Left forelimb (tissue), 1 donor: ENCODE results near the gene NREP.

Source experiments
- DNase-seq: peaks from one replicate; pipeline ENCODE4 v3.0.0-alpha.2; 2018; ENCODE audit warnings: low spot score

NREP gene

GRCh38 chr5:111756581-111757354 lies at the start of gene NREP:
Gene NREP, minus strand, starts transcription at chr5:111757194. Its CDS starts 1,422 bp downstream, at chr5:111755772.
- no peak for DNase-seq

- no peak for DNase-seq
Measured at GRCh38 chr5:111806753-111807152, 49.8 kb upstream of the NREP start.

- DNase-seq: no peak
Measured at GRCh38 chr5:111806156-111806555, 49.2 kb upstream of the NREP start.

- DNase-seq: no peak
Measured at GRCh38 chr5:111805071-111805470, 48.1 kb upstream of the NREP start.

GRCh38 chr5:111800351-111800750 lies 43.4 kb upstream of the NREP start:
- no peak for DNase-seq

- no peak for DNase-seq
Measured at GRCh38 chr5:111795142-111795541, 38.1 kb upstream of the NREP start.

- DNase-seq: no peak
Measured at GRCh38 chr5:111792471-111793058, 35.6 kb upstream of the NREP start.

- no peak for DNase-seq
Measured at GRCh38 chr5:111790295-111790694, 33.3 kb upstream of the NREP start.

- DNase-seq: no peak
Measured at GRCh38 chr5:111787006-111787405, 30.0 kb upstream of the NREP start.

GRCh38 chr5:111784491-111785181 lies 27.6 kb upstream of the NREP start:
- DNase-seq: no peak

- no peak for DNase-seq
Measured at GRCh38 chr5:111783537-111783936, 26.5 kb upstream of the NREP start.

GRCh38 chr5:111782216-111782615 lies 25.2 kb upstream of the NREP start:
- DNase-seq: no peak

- no peak for DNase-seq
Measured at GRCh38 chr5:111781200-111781599, 24.2 kb upstream of the NREP start.

- no peak for DNase-seq
Measured at GRCh38 chr5:111779922-111780292, 22.9 kb upstream of the NREP start.

- DNase-seq: no peak
Measured at GRCh38 chr5:111779260-111779921, 22.4 kb upstream of the NREP start.

GRCh38 chr5:111776913-111777781 lies 20.2 kb upstream of the NREP start:
- DNase-seq: no peak

- no peak for DNase-seq
Measured at GRCh38 chr5:111775224-111775623, 18.2 kb upstream of the NREP start.

- no peak for DNase-seq
Measured at GRCh38 chr5:111774525-111774924, 17.5 kb upstream of the NREP start.

GRCh38 chr5:111772456-111773122 lies 15.6 kb upstream of the NREP start:
- DNase-seq: no peak

GRCh38 chr5:111769541-111769940 lies 12.5 kb upstream of the NREP start:
- DNase-seq: no peak
